ENCODE results near the gene DYNLT3. TPM values are rescaled to one million over a fixed set of nuclear protein-coding genes. Genes with fewer than 3 reads are reported as not detected.

The DYNLT3 gene
- total and polyA plus RNA-seq, 2 of the 13 experiments (the other 11 are each of a cell fraction or from before 2014, with no cell fraction given) = 5.4 to 6.1 TPM

- H4K20me1 ChIP-seq (ENCODE audit: insufficient read depth, low read length) = no peaks in the 10 kb centered on the region
- BruUV-seq (replicated peaks) = no TSS peak
- no peak overlapping the region for H3K4me3 ChIP-seq (replicated peaks in 1 of 3; ENCODE audit: insufficient read depth in 1 of 3, low read depth in 2 of 3, low read length in 3 of 3)
- no peak overlapping the region for H3K27ac ChIP-seq (ENCODE audit: extremely low read length, insufficient read depth, low read length)
- 0% methylated on average over 1 of the region's 1 CpG for WGBS (ENCODE audit: low lambda C conversion rate)
- H2AFZ ChIP-seq (ENCODE audit: low read length) = no peak overlapping the region
- ATAC-seq (no peak), FAIRE-seq (no peak), DNase-seq (ENCODE audit: low spot score) (no peak)
- H3K27me3 ChIP-seq (ENCODE audit: control insufficient read depth in 1 of 2, insufficient read depth in 2 of 2, low read length in 2 of 2) = no peaks in the 10 kb centered on the region
- no peaks in the 10 kb centered on the region for H3K36me3 ChIP-seq (replicated peaks in 1 of 2; ENCODE audit: control insufficient read depth in 1 of 2, insufficient read depth in 2 of 2, low read length in 2 of 2)
- no peak overlapping the region for H3K4me2 ChIP-seq (ENCODE audit: low read depth, low read length)
- H3K4me1 ChIP-seq (ENCODE audit: insufficient read depth, low read length) = no peaks in the 10 kb centered on the region; the same call in 1 of the 2 replicates
- no peak overlapping the region for H3K9ac ChIP-seq (ENCODE audit: insufficient read depth, low read depth, low read length)
- ChIA-PET CTCF (ENCODE audit: low intra/inter-chr PET ratio, low total read pairs) (no interaction called here), POLR2A (no interaction called here)
- intact Hi-C loops (cut with micrococcal nuclease; ENCODE audit: unreplicated experiment) = loop anchor here (10.0 kb wide), 1 partner anchor 325 kb away; no protein-coding TSS in a partner anchor
- H3K9me3 ChIP-seq (ENCODE audit: low read length) = no peaks in the 10 kb centered on the region
- in situ Hi-C loops (cut with HindIII; ENCODE audit: extremely low pct_ligation_motif_present, low pct_unique_long_range_greater_than_20kb) = no loop called here
- H3K79me2 ChIP-seq (ENCODE audit: insufficient read depth, low read length) = no peaks in the 10 kb centered on the region
- TF ChIP-seq, protein P1, sequence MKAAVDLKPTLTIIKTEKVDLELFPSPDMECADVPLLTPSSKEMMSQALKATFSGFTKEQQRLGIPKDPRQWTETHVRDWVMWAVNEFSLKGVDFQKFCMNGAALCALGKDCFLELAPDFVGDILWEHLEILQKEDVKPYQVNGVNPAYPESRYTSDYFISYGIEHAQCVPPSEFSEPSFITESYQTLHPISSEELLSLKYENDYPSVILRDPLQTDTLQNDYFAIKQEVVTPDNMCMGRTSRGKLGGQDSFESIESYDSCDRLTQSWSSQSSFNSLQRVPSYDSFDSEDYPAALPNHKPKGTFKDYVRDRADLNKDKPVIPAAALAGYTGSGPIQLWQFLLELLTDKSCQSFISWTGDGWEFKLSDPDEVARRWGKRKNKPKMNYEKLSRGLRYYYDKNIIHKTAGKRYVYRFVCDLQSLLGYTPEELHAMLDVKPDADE (CRISPR knock-in tag; IDR thresholded peaks at IDR 0.05) = no peak
- TF ChIP-seq ZNF543 (CRISPR knock-in tag; IDR thresholded peaks at IDR 0.05) (no peak), ZNF703 (CRISPR knock-in tag; IDR thresholded peaks at IDR 0.05; ENCODE audit: borderline replicate concordance) (no peak), ZNF329 (CRISPR knock-in tag; IDR thresholded peaks at IDR 0.05; ENCODE audit: low read depth) (no peak), ZNF318 (CRISPR knock-in tag; IDR thresholded peaks at IDR 0.05) (no peak), GTF2F1 (IDR thresholded peaks at IDR 0.05; ENCODE audit: low read length) (no peak), GLI4 (CRISPR knock-in tag; IDR thresholded peaks at IDR 0.05; ENCODE audit: borderline replicate concordance) (no peak), NFRKB (IDR thresholded peaks at IDR 0.05) (no peak), ZNF10 (CRISPR knock-in tag; IDR thresholded peaks at IDR 0.05; ENCODE audit: borderline replicate concordance, low read depth) (no peak), NFYC (CRISPR knock-in tag; IDR thresholded peaks at IDR 0.05) (no peak), SSRP1 (CRISPR knock-in tag; IDR thresholded peaks at IDR 0.05) (no peak), U2AF1 (optimal IDR thresholded peaks at IDR 0.05; ENCODE audit: low read depth, low read length) (no peak)
- TF ChIP-seq, protein P2, sequence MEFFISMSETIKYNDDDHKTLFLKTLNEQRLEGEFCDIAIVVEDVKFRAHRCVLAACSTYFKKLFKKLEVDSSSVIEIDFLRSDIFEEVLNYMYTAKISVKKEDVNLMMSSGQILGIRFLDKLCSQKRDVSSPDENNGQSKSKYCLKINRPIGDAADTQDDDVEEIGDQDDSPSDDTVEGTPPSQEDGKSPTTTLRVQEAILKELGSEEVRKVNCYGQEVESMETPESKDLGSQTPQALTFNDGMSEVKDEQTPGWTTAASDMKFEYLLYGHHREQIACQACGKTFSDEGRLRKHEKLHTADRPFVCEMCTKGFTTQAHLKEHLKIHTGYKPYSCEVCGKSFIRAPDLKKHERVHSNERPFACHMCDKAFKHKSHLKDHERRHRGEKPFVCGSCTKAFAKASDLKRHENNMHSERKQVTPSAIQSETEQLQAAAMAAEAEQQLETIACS (CRISPR knock-in tag; IDR thresholded peaks at IDR 0.05) = no peak
Measured at GRCh38 chrX:37829721-37830120, 17.6 kb downstream of the DYNLT3 start.

Data from HepG2 (cell line).